ENCODE results near the gene MKLN1.

MKLN1 gene

GRCh38 chr7:131384286-131384635 is 56.6 kb downstream of the MKLN1 start:
- no peak for TF ChIP-seq CTCF (IDR thresholded peaks at IDR 0.05; ENCODE audit: borderline replicate concordance, control extremely low read depth, extremely low read depth, insufficient read depth, missing control alignments)
- in situ Hi-C loops (cut with MboI; ENCODE audit: low sequenced_read_pairs, unreplicated experiment) = no loop called here

GRCh38 chr7:131385039-131385605 is 57.4 kb downstream of the MKLN1 start:
- TF ChIP-seq CTCF (IDR thresholded peaks at IDR 0.05; ENCODE audit: borderline replicate concordance, control extremely low read depth, extremely low read depth, insufficient read depth, missing control alignments) = no peak
- in situ Hi-C loops (cut with MboI; ENCODE audit: low sequenced_read_pairs, unreplicated experiment) = no loop called here
- DNase-seq (ENCODE audit: low spot score) = no peak

More at GRCh38 chr7:131384286-131384635, 56.6 kb downstream of the MKLN1 start:
- no peak for DNase-seq (ENCODE audit: low spot score)

GRCh38 chr7:131388126-131388525 is 60.5 kb downstream of the MKLN1 start:
- no peak for DNase-seq (ENCODE audit: low spot score)
- in situ Hi-C loops (cut with MboI; ENCODE audit: low sequenced_read_pairs, unreplicated experiment) = no loop called here
- TF ChIP-seq CTCF (IDR thresholded peaks at IDR 0.05; ENCODE audit: borderline replicate concordance, control extremely low read depth, extremely low read depth, insufficient read depth, missing control alignments) = no peak

GRCh38 chr7:131390275-131390674 is 62.6 kb downstream of the MKLN1 start:
- no peak for DNase-seq (ENCODE audit: low spot score)

GRCh38 chr7:131391145-131391544 is 63.5 kb downstream of the MKLN1 start:
- TF ChIP-seq CTCF (IDR thresholded peaks at IDR 0.05; ENCODE audit: borderline replicate concordance, control extremely low read depth, extremely low read depth, insufficient read depth, missing control alignments) = no peak
- in situ Hi-C loops (cut with MboI; ENCODE audit: low sequenced_read_pairs, unreplicated experiment) = no loop called here
- DNase-seq (ENCODE audit: low spot score) = no peak

More at GRCh38 chr7:131390275-131390674, 62.6 kb downstream of the MKLN1 start:
- in situ Hi-C loops (cut with MboI; ENCODE audit: low sequenced_read_pairs, unreplicated experiment) = no loop called here
- no peak for TF ChIP-seq CTCF (IDR thresholded peaks at IDR 0.05; ENCODE audit: borderline replicate concordance, control extremely low read depth, extremely low read depth, insufficient read depth, missing control alignments)

- in situ Hi-C loops (cut with MboI; ENCODE audit: low sequenced_read_pairs, unreplicated experiment) = no loop called here
- DNase-seq (ENCODE audit: low spot score) = no peak
- no peak for TF ChIP-seq CTCF (IDR thresholded peaks at IDR 0.05; ENCODE audit: borderline replicate concordance, control extremely low read depth, extremely low read depth, insufficient read depth, missing control alignments)
Observed at GRCh38 chr7:131400681-131401176, 73.1 kb downstream of the MKLN1 start.

Data from GM13976 (cell line).